Stimulated activated CD8-positive, alpha-beta memory T cell treated with anti-CD3 and anti-CD28 coated beads, Interleukin-4, amount 100 ng/mL, for 48 hours (primary cell): Measurements from ENCODE around the gene SLU7.

Experiments
- DNase-seq: peaks from one replicate; pipeline ENCODE4 v3.0.0-alpha.2; 2020

SLU7 gene

DNA sequence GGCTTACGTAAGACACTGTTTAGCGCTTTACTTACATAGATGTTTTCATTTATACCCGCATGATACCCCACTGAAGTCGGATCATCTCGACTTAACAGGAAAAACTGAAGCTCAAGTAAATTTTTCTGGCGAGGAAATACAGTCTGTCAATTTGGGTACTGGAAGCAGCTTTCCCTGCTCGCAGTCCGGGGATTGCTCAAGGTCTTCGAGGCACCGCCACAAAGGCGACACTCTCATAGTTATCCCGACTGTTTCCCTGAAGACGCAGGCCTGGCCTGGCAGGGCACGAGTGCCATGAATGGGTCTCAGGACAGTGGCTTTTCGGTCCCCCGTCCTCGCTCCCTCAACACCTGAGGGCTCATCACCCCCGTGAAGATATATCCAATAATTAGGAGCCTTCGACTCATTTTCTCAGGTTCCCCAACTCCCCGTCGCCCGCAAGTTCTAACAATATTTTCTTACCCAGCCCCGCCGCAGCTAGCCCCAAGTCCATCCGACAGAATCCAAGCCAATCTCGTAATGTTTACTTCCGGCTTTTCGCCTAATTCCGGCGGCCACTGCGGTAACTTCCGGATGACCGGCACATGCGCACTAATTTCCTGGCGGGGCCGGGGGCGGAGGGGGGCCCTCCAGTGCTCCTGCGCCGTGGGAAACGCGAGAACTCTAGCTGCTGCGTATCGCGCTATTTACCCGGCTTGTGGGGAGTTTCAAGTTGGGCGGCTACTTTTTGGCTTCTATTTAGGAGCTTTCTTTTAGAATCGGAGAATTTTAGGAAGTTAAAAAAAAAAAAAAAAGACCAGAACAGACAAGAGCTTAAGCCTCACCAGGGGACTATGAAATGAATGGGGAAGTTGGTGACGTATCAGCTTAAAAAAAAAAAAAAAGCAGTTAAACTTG, at the start of gene SLU7:
SLU7 (minus strand) TSS at position 521 of the 897 bp plus-strand sequence. CDS start 3,787 bp downstream, outside the sequence.
- DNase-seq: peak; percentile 96

DNA sequence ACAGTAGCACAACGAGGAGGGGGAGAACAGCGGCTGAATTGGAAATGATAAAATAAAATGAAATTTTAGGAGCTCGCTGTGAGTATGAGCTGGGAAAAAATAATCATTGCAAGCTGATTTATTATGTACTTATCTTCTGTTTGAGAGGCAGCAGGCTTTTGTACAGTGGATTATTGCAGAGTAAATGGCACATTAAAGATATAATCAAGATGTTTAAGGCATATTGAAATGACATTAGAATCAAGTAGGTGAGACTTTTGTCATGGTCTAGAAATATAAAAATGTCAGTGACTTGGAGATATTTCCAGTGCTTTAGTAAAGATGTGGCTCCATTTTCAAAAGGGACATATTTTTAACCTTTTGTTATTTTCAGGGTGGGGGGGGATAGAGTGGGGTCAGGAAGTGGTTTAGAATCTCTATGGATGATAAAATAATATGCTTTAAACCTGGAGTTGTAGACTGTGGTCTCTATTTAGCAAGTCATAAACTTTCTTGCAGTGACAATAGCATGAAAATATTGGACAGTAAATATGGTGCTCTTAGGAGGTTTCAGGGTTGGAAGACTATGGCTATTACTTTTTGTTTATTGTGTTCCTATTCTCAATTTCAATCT, 49.6 kb upstream of the SLU7 start:
- no peak for DNase-seq

DNA sequence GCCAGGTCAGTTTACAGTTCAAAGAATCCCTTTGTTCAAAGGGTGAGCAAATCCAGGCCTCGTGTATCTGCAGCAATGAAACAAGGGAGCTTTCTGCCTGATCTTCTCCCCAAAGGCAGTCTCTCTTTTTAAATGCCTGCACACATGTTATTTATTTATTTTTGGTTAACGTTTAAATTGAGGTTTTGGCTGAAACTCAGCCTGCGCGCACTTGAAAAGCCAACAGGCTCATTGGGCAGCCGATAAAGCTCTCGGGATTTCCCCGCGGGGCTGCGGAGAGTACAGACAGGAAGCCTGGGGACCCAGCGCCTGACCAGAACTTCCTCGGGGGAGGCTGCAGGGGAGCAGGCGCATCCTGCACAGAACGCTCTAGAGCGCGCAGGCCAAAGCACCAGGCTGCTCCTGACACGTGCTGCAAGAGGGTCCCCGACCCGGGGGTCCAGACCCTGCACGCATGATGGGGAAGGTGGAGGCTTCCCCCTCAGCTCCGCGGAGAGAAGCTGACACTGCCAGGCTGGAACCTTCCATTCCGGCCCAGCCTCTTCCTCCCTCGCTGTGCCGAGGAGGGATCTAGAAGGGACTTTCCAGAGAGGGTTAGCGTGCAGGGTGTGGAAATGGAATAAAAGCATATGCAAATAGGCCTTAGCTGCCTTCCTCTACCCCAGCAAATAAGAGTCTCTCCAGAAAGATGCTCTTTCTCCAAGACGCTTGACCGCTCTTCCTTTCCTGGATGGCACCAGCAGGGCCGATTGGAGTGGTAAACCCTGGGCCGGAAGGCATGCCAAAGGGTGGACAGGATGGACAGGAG, 48.9 kb upstream of the SLU7 start:
- peak; percentile 89 for DNase-seq

- no peak for DNase-seq
Measured at GRCh38 chr5:160466889-160467554, 48.1 kb upstream of the SLU7 start.

DNA sequence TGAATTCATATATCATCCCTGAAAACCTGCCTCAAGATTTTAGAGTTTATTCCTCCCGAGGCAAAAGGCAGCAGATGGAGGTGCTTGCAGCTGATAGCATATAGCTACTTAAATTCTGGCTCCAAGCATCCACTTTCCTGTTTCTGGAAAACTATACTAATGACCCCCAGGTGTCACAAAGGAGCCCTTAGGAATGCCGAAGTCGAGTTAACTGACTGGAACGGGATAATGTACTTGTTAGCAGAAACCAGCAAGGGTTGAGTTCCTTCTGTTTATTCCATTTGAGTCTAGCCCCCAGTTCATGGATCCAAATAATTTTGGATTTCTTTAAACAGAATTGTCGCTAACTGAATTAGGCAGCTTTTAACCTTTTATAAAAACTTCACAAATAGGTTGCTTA, 47.2 kb upstream of the SLU7 start:
- no peak for DNase-seq

DNA sequence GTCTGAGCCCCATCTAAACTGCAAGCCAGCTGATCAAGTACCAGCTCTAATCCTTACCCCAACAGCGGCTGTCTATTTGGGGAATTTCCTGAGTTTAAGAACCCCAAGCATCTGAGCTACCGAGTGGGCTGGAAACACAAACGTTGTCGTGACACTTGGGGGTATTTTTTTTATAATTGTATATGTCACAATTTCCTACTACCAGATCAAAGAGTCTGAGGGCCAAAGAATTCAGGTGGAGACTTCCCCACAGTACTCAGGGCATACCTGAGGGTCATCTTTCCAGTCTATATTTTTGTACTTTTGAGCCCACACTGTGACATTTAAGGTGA, 45.6 kb upstream of the SLU7 start:
- DNase-seq: no peak

- no peak for DNase-seq
Measured at GRCh38 chr5:160463740-160464465, 45.0 kb upstream of the SLU7 start.

DNA sequence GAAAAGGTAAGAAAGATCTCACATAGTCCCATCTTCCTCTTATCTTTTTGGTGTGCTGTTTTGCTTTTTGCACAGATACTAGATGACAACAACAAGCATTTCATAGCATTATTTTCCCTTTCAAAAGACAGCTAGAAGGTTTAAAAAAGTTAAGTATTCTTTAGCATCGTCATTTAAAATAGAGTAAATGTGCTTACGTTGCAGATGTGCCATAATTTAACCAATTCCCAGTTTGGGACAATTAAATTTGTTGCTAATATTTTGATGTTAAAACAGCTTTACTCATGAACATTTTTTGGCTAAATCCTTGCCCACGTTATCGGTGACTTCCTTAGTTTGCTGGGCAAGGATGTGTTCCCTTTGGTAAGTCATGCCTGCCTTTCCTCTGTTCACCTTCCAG, 44.3 kb upstream of the SLU7 start:
- no peak for DNase-seq

DNA sequence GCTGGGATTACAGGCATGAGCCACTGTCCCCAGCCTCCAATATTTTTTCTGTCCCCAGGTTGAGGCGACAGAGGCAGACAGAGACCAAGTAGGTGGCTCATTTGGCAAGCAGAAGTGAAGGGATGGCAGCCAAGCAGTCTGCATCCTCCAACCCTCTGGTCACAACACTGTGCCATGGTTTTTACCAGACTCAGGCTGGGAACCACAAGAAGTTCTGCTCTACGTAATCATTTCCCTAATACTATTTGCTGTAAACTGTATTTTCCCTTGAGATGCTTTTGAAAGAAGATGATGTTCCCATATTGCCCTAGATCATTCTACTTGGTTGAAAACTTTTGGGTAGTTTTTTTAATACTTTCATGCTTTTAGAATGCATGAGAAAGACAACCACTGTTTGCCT, 43.3 kb upstream of the SLU7 start:
- DNase-seq: no peak

- no peak for DNase-seq
Measured at GRCh38 chr5:160461378-160461777, 42.5 kb upstream of the SLU7 start.

GRCh38 chr5:160460377-160461049, 41.6 kb upstream of the SLU7 start:
- no peak for DNase-seq

GRCh38 chr5:160458806-160459800, 40.2 kb upstream of the SLU7 start:
- DNase-seq: no peak

GRCh38 chr5:160457252-160457651, 38.4 kb upstream of the SLU7 start:
- DNase-seq: no peak

- no peak for DNase-seq
Measured at GRCh38 chr5:160456480-160457177, 37.7 kb upstream of the SLU7 start.

DNA sequence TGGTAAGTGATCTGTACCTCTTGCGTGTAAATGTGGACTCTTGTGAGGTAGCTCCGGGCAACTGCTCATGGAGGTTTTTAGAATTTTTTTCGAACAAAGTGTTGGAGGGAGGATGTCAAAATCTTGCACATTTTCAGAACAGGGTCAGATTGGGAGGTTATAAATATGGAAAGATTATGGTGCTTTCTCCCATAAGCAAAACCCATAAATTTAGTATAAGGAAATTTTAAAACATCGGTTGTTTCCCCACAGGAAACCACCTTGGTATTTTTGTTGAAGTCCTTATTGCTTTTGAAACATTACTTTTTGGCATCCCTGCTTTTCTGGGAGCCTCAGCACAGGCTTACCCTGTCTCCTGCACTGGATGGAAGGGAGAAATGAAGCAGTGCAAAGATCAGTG, 36.7 kb upstream of the SLU7 start:
- DNase-seq: no peak

GRCh38 chr5:160453751-160454150, 34.9 kb upstream of the SLU7 start:
- DNase-seq: no peak

DNA sequence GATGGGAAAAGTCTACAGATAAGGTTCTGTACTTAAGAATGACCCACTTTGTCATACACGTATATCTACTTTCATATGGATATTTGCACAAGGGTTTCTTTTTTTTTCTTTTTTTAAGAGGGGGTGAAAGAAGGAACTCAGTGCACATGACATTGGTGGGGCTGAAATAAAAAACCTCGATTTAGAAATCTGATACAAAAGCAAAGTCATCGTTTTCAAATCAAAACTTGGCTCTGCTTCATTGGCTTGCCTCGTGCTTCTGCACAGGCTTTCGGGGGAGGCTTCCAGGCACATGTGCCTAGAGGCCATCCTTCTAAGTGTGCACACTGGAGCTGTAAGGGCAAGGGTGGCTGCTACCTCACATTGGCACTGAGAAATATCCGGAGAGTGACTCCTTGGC, 33.9 kb upstream of the SLU7 start:
- no peak for DNase-seq

- DNase-seq: no peak
Measured at GRCh38 chr5:160452036-160452435, 33.2 kb upstream of the SLU7 start.

GRCh38 chr5:160451281-160451680, 32.4 kb upstream of the SLU7 start:
- DNase-seq: no peak
